Keratinocyte (primary cell): Measurements from ENCODE around the gene KLHL29. TPM values are rescaled to one million over a fixed set of nuclear protein-coding genes. Genes with fewer than 3 reads are reported as not detected.

Experiments
- DNase-seq: peaks from one replicate; pipeline ENCODE4 v3.0.0-alpha.2; 2011; ENCODE audit warnings: low read depth, missing footprints, low spot score
- FAIRE-seq: peaks from 2 replicates; lab custom pipeline; 2011; peaks lifted over from hg19 to GRCh38; lab: Jason Lieb, UNC
- H2AFZ ChIP-seq: 2 replicates; pipeline ENCODE4 v1.6.0; 2012; ENCODE audit warnings: low read length, control low read depth, inconsistent platforms; ENCODE audit not compliant: control insufficient read depth
- H3K27ac ChIP-seq: 2 replicates; pipeline ENCODE4 v1.5.1; 2011; ENCODE audit warnings: low read length; ENCODE audit not compliant: control insufficient read depth, insufficient read depth
- H3K27me3 ChIP-seq: 3 replicates; pipeline ENCODE4 v1.6.0; 2011; ENCODE audit warnings: low read length; ENCODE audit not compliant: control insufficient read depth, insufficient read depth; ENCODE audit errors: extremely low read depth
- H3K36me3 ChIP-seq, 2 experiments: 2 replicates in 1 of 2; 3 replicates in 1 of 2; pipeline ENCODE4 v1.5.1; 2011; ENCODE audit warnings: low read length in 2 of 2, mild to moderate bottlenecking in 1 of 2; ENCODE audit not compliant: control insufficient read depth in 2 of 2, insufficient read depth in 2 of 2; ENCODE audit errors: extremely low read depth in 1 of 2
- H3K4me1 ChIP-seq: 3 replicates; pipeline ENCODE4 v1.5.1; 2011; ENCODE audit warnings: low read length; ENCODE audit not compliant: control insufficient read depth, insufficient read depth; ENCODE audit errors: extremely low read depth
- H3K4me2 ChIP-seq: 3 replicates; pipeline ENCODE4 v1.6.0; 2011; ENCODE audit warnings: low read depth, low read length; ENCODE audit not compliant: control insufficient read depth, insufficient read depth; ENCODE audit errors: extremely low read depth
- H3K4me3 ChIP-seq, 3 experiments: fragments of 200-600 bp in 1 of 3; sonication (generic) in 1 of 3; 2 replicates in 2 of 3; 3 replicates in 1 of 3; pipeline ENCODE4 v1.5.1; 2011 to 2016; ENCODE audit warnings: low read length in 3 of 3, mild to moderate bottlenecking in 3 of 3, control low read depth in 2 of 3, inconsistent platforms in 1 of 3, low read depth in 1 of 3, mixed read lengths in 1 of 3, mixed run types in 1 of 3, moderate library complexity in 1 of 3; ENCODE audit not compliant: control insufficient read depth in 2 of 3, insufficient read depth in 2 of 3; ENCODE audit errors: extremely low read depth in 1 of 3
- H3K79me2 ChIP-seq: 2 replicates; pipeline ENCODE4 v1.6.0; 2012; ENCODE audit warnings: low read length; ENCODE audit not compliant: control insufficient read depth, insufficient read depth
- H3K9ac ChIP-seq: 3 replicates; pipeline ENCODE4 v1.6.0; 2011; ENCODE audit warnings: low read length; ENCODE audit not compliant: control insufficient read depth, insufficient read depth; ENCODE audit errors: extremely low read depth
- H3K9me1 ChIP-seq: 3 replicates; pipeline ENCODE4 v1.6.0; 2011; ENCODE audit warnings: low read length; ENCODE audit not compliant: control insufficient read depth, insufficient read depth; ENCODE audit errors: extremely low read depth
- H3K9me3 ChIP-seq: 2 replicates; pipeline ENCODE4 v1.5.1; 2012; ENCODE audit warnings: low read depth, low read length; ENCODE audit not compliant: control insufficient read depth
- H4K20me1 ChIP-seq: 3 replicates; pipeline ENCODE4 v1.6.0; 2011; ENCODE audit warnings: low read length; ENCODE audit not compliant: control insufficient read depth, insufficient read depth; ENCODE audit errors: extremely low read depth
- EZH2 ChIP-seq: IDR thresholded peaks from one replicate; pipeline ENCODE4 v1.6.1; 2012; ENCODE audit warnings: inconsistent platforms, mild to moderate bottlenecking, low read length, moderate library complexity
- dilution Hi-C: fragments of 300-500 bp; cut with MboI; formaldehyde crosslinking; loops from one replicate; pipeline ENCODE4 v1.7.0; 2020; ENCODE audit warnings: low sequenced_read_pairs; ENCODE audit not compliant: extremely low pct_ligation_motif_present
- polyA plus RNA-seq, 5 experiments: library from polyadenylated mRNA; depleted of rRNA in 3 of 5; stranded (reverse) in 3 of 5; stranded (forward) in 1 of 5; unstranded in 1 of 5; fragments of >200 nt; gene quantifications; 1 replicate in 1 of 5; 2 replicates in 3 of 5; 3 replicates in 1 of 5; pipeline versions ENCODE4 v1.2.1 to v1.2.3, GENCODE V29; 2011 to 2012; ENCODE audit warnings: missing spikeins in 2 of 5, low read depth in 1 of 5, low replicate concordance in 1 of 5
- TF ChIP-seq, protein P1 (sequence below), 3 experiments: IDR thresholded peaks in 1 of 3; conservative IDR thresholded peaks in 1 of 3; optimal IDR thresholded peaks in 1 of 3; 2 replicates in 2 of 3; 3 replicates in 1 of 3; pipeline versions ENCODE3 to v1.5.1; 2011; ENCODE audit warnings: low read length in 3 of 3, mild to moderate bottlenecking in 3 of 3, moderate library complexity in 2 of 3, control low read depth in 1 of 3, inconsistent platforms in 1 of 3; ENCODE audit not compliant: insufficient read depth in 2 of 3; ENCODE audit errors: extremely low read depth in 1 of 3

The KLHL29 gene
- polyA plus RNA-seq, 1 donor (not counting 4 experiments of a cell fraction or from before 2014, with no cell fraction given): 4.7 TPM

- no peak overlapping the region for H2AFZ ChIP-seq
Measured at GRCh38 chr2:23662941-23663920, 278.3 kb downstream of the KLHL29 start.

DNA sequence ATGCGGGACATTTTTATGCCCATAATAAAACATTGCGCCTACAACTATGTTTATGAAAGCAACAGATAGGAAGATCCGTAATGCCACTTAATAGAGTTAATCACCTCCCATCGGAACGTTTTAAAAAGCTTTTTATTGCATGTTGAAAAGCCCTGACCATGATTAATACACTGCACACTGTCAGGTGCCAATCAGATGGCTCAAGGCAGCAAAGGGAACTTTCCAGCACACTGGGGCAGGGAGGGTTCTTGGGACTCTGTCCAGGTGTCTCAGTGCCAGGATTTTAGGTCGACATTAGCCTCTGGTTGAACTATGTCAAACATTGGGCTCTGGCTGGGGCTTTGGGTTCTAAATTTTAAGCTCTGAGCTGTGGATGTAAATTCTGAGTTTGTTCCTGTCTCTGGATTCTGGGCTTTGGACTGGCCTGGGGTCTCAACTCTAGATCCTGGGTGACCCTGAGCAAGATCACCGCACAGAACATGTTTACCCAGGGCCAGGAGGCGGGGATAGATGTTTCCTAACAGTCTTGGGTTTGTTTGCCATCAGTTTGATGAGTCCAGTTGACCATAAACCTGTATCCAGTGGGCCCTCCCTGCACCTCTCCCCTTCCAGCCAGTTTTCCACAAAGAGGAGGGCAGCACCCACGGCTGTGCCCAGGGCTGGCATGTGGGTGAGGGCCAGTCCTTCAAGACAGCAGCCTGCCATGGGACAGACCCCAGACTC is 279.2 kb downstream of the KLHL29 start:
- Histone ChIP-seq H3K9me1 (no peaks in the 10 kb centered on the region), H3K4me2 (no peak overlapping the region), H3K27ac (no peak overlapping the region), H3K9me3 (no peaks in the 10 kb centered on the region), H3K4me1 (peaks cover 6% of the 10 kb centered on the region), H3K27me3 (peaks cover 10% of the 10 kb centered on the region), H3K4me3 (no peak overlapping the region), H3K9ac (no peak overlapping the region), H3K79me2 (no peaks in the 10 kb centered on the region), H3K36me3 (no peaks in the 10 kb centered on the region), H2AFZ (no peak overlapping the region), H4K20me1 (no peaks in the 10 kb centered on the region)
- FAIRE-seq: no peak
- TF ChIP-seq, protein P1, sequence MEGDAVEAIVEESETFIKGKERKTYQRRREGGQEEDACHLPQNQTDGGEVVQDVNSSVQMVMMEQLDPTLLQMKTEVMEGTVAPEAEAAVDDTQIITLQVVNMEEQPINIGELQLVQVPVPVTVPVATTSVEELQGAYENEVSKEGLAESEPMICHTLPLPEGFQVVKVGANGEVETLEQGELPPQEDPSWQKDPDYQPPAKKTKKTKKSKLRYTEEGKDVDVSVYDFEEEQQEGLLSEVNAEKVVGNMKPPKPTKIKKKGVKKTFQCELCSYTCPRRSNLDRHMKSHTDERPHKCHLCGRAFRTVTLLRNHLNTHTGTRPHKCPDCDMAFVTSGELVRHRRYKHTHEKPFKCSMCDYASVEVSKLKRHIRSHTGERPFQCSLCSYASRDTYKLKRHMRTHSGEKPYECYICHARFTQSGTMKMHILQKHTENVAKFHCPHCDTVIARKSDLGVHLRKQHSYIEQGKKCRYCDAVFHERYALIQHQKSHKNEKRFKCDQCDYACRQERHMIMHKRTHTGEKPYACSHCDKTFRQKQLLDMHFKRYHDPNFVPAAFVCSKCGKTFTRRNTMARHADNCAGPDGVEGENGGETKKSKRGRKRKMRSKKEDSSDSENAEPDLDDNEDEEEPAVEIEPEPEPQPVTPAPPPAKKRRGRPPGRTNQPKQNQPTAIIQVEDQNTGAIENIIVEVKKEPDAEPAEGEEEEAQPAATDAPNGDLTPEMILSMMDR (optimal IDR thresholded peaks at IDR 0.05 in 1 of 3, IDR thresholded peaks at IDR 0.05 in 1 of 3, conservative IDR thresholded peaks at IDR 0.05 in 1 of 3; ENCODE audit: extremely low read depth in 1 of 3, insufficient read depth in 2 of 3, low read length in 3 of 3): no peak
- TF ChIP-seq EZH2: no peak
- DNase-seq: no peak
- dilution Hi-C loops: no loop called here

More at GRCh38 chr2:23662941-23663920, 278.3 kb downstream of the KLHL29 start:
- Histone ChIP-seq H3K4me1 (peaks cover 4% of the 10 kb centered on the region), H3K79me2 (no peaks in the 10 kb centered on the region), H3K27ac (no peak overlapping the region), H3K4me3 (peak overlapping the region in 2 of 3 experiments; percentile 14 to 43), H3K9me3 (no peaks in the 10 kb centered on the region), H3K9me1 (no peaks in the 10 kb centered on the region), H3K4me2 (peak overlapping the region; percentile 60), H3K9ac (no peak overlapping the region), H3K27me3 (peaks cover 10% of the 10 kb centered on the region), H3K36me3 (no peaks in the 10 kb centered on the region), H4K20me1 (no peaks in the 10 kb centered on the region)
- FAIRE-seq (no peak), DNase-seq (no peak)
- dilution Hi-C loops: no loop called here
- TF ChIP-seq EZH2: no peak
- TF ChIP-seq, protein P1 (optimal IDR thresholded peaks at IDR 0.05 in 1 of 3, IDR thresholded peaks at IDR 0.05 in 1 of 3, conservative IDR thresholded peaks at IDR 0.05 in 1 of 3; ENCODE audit: extremely low read depth in 1 of 3, insufficient read depth in 2 of 3, low read length in 3 of 3): no peak
